ENCODE results near the gene AAGAB. TPM values are rescaled to one million over a fixed set of nuclear protein-coding genes. Genes with fewer than 3 reads are reported as not detected.
"Not testable (repeated sequence)": the region's sequence is repeated elsewhere in the genome, so short reads cannot be mapped to it uniquely, and the experiment has no call there.

AAGAB gene
- total and polyA plus RNA-seq, 5 donors from 2014 or later, result 28.1 to 67.5 (median 54.3) TPM

DNA sequence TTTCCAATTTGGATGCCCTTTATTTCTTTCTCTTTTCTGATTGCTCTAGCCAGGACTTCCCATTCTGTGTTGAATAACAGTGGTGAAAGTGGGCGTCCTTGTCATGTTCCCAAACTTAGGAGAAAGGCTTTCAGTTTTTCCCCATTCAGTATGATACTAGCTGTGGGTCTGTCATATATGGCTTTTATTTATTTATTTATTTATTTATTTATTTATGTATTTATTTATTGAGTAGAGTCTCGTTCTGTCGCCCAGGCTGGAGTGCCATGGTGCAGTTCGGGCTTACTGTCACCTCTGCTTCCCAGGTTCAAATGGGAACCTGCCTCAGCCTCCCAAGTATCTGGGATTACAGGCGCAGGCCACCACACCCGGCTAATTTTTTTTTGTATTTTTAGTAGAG lies 31.9 kb upstream of the AAGAB start:
- not testable (repeated sequence) for H3K4me3 ChIP-seq (ENCODE audit: low read depth, low read length); H3K9me3 Mint-ChIP-seq; H3K4me1 Mint-ChIP-seq; H3K9me3 ChIP-seq (ENCODE audit: control insufficient read depth in 2 of 2, low read length in 2 of 2); H3K4me3 Mint-ChIP-seq; ATAC-seq (ENCODE audit: low read depth in 2 of 2); H3K36me3 Mint-ChIP-seq; H3K36me3 ChIP-seq (ENCODE audit: control insufficient read depth, insufficient read depth, low read length); DNase-seq; H3K27ac ChIP-seq (ENCODE audit: insufficient read depth, low read length, poor library complexity, severe bottlenecking); H3K4me1 ChIP-seq (ENCODE audit: control insufficient read depth, insufficient read depth, low read length, poor library complexity, severe bottlenecking)
- Mint-ChIP-seq H3K27me3 (peaks cover 16% of the 10 kb centered on the region), H3K27ac (peak overlapping the region in 1 of 3 donors; percentile 21)
- peaks cover 12% of the 10 kb centered on the region for H3K27me3 ChIP-seq (ENCODE audit: control insufficient read depth, insufficient read depth, low read length)

DNA sequence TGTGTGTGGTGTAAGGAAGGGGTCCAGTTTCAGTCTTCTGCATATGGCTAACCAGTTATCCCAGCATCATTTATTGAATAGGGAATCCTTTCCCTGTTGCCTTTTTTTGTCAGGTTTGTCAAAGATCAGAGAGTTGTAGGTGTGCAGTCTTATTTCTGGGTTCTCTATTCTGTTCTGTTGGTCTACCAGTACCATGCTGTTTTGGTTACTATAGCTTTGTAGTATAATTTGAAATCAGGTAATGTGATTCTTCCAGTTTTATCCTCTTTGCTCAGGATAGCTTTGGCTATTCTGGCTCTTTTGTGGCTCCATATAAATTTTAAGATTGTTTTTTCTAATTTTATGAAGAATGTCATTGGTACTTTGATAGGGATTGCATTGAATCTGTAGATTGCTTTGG lies 31.2 kb upstream of the AAGAB start:
- peaks cover 20% of the 10 kb centered on the region for H3K27me3 Mint-ChIP-seq
- DNase-seq; H3K9me3 Mint-ChIP-seq; H3K36me3 Mint-ChIP-seq; ATAC-seq (ENCODE audit: low read depth in 2 of 2); H3K36me3 ChIP-seq (ENCODE audit: control insufficient read depth, insufficient read depth, low read length); H3K9me3 ChIP-seq (ENCODE audit: control insufficient read depth in 2 of 2, low read length in 2 of 2); H3K4me1 ChIP-seq (ENCODE audit: control insufficient read depth, insufficient read depth, low read length, poor library complexity, severe bottlenecking); H3K27ac Mint-ChIP-seq; H3K27ac ChIP-seq (ENCODE audit: insufficient read depth, low read length, poor library complexity, severe bottlenecking); H3K4me3 Mint-ChIP-seq; H3K4me3 ChIP-seq (ENCODE audit: low read depth, low read length); H3K4me1 Mint-ChIP-seq: not testable (repeated sequence)
- H3K27me3 ChIP-seq (ENCODE audit: control insufficient read depth, insufficient read depth, low read length), result peaks cover 12% of the 10 kb centered on the region

DNA sequence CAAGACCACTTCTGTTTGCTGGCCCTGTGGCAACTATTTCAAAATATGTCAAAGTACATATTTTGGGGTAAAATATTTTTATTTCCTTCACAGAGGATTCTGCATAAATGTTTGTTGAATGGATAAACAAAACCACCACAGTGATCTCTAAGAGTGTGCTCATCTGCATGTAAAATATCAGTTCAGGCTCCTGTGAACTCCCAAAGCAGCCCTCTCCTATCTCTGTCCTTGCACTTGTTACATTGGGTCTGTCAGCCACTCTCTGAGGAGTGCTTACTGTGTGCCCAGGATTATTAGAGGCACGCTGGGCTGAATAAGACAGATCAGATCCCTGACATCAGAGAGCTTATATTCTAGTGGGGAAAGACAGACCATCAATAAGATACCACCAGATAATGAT lies 27.3 kb upstream of the AAGAB start:
- Histone ChIP-seq H3K4me1 (ENCODE audit: control insufficient read depth, insufficient read depth, low read length, poor library complexity, severe bottlenecking) (no peaks in the 10 kb centered on the region), H3K9me3 (ENCODE audit: control insufficient read depth in 2 of 2, low read length in 2 of 2) (peaks cover 0 to 4% of the 10 kb centered on the region in 2 experiments), H3K27ac (ENCODE audit: insufficient read depth, low read length, poor library complexity, severe bottlenecking) (no peak overlapping the region), H3K27me3 (ENCODE audit: control insufficient read depth, insufficient read depth, low read length) (no peaks in the 10 kb centered on the region), H3K4me3 (ENCODE audit: low read depth, low read length) (no peak overlapping the region), H3K36me3 (ENCODE audit: control insufficient read depth, insufficient read depth, low read length) (no peaks in the 10 kb centered on the region)
- Mint-ChIP-seq H3K4me1 (no peaks in the 10 kb centered on the region), H3K27me3 (peaks cover 41% of the 10 kb centered on the region), H3K27ac (no peak overlapping the region), H3K36me3 (peaks cover 4% of the 10 kb centered on the region), H3K9me3 (peaks cover 0 to 10% (median 2%) of the 10 kb centered on the region in 7 donors), H3K4me3 (no peak overlapping the region)
- no peak for DNase-seq
- ATAC-seq (ENCODE audit: low read depth in 2 of 2), result no peak

DNA sequence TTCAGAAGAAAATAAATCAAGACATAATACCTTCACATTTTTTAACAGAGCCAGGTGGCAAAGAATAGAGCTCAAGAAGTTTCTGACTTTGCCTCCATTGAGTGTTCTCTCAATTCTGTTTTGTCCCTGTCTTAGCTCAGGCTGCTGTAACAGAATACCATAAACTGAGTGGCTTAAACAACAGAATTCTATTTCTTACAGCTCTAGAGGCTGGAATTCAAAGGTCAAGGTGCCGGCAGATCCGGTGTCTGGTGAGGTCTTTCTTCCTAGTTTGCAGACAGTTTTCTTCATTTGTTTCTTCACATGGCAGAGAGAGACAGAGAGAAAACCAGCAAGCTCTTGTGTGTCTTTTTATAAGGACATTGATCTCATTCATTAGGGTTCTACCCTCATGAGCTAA lies 25.8 kb upstream of the AAGAB start:
- Histone ChIP-seq H3K36me3 (ENCODE audit: control insufficient read depth, insufficient read depth, low read length) (no peaks in the 10 kb centered on the region), H3K27me3 (ENCODE audit: control insufficient read depth, insufficient read depth, low read length) (no peaks in the 10 kb centered on the region), H3K4me1 (ENCODE audit: control insufficient read depth, insufficient read depth, low read length, poor library complexity, severe bottlenecking) (no peaks in the 10 kb centered on the region), H3K27ac (ENCODE audit: insufficient read depth, low read length, poor library complexity, severe bottlenecking) (no peak overlapping the region), H3K9me3 (ENCODE audit: control insufficient read depth in 2 of 2, low read length in 2 of 2) (peaks cover 0 to under 1% of the 10 kb centered on the region in 2 experiments), H3K4me3 (ENCODE audit: low read depth, low read length) (no peak overlapping the region)
- Mint-ChIP-seq H3K9me3 (peaks cover 0 to 3% (median under 1%) of the 10 kb centered on the region in 7 donors), H3K27me3 (peaks cover 34% of the 10 kb centered on the region), H3K4me1 (no peaks in the 10 kb centered on the region), H3K4me3 (no peak overlapping the region), H3K36me3 (peaks cover under 1% of the 10 kb centered on the region), H3K27ac (no peak overlapping the region)
- ATAC-seq (ENCODE audit: low read depth in 2 of 2), result no peak
- no peak for DNase-seq

DNA sequence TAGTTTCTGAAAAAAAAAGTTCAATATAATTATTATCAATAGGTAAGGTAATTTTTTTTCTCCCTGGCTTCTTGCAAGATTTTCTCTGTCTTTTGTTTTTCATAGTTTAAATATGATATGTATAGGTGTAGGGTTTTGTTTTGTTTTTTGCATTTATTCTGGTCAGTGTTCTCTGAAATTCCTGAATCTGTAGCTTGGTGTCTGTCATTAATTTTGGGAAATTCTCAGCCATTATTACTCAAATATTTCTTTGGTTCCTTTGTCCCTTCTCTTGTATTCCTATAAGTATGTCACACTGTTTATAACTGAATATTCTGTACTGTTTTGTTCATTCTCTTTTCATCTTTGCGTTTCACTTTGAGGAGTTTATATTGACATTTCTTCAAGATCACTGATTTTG lies 22.2 kb upstream of the AAGAB start:
- Mint-ChIP-seq H3K9me3 (peaks cover 0 to 14% (median 8%) of the 10 kb centered on the region in 7 donors), H3K27me3 (peaks cover 51% of the 10 kb centered on the region), H3K36me3 (peaks cover 3% of the 10 kb centered on the region), H3K4me1 (no peaks in the 10 kb centered on the region), H3K4me3 (no peak overlapping the region), H3K27ac (no peak overlapping the region)
- no peak overlapping the region for H3K27ac ChIP-seq (ENCODE audit: insufficient read depth, low read length, poor library complexity, severe bottlenecking)
- H3K36me3 ChIP-seq (ENCODE audit: control insufficient read depth, insufficient read depth, low read length), result peaks cover 2% of the 10 kb centered on the region
- ATAC-seq (ENCODE audit: low read depth in 2 of 2) (no peak), DNase-seq (no peak)
- H3K9me3 ChIP-seq (ENCODE audit: control insufficient read depth in 2 of 2, low read length in 2 of 2), result peaks cover 11 to 16% of the 10 kb centered on the region in 2 experiments
- no peak overlapping the region for H3K4me3 ChIP-seq (ENCODE audit: low read depth, low read length)
- H3K4me1 ChIP-seq (ENCODE audit: control insufficient read depth, insufficient read depth, low read length, poor library complexity, severe bottlenecking), result no peaks in the 10 kb centered on the region
- peaks cover 3% of the 10 kb centered on the region for H3K27me3 ChIP-seq (ENCODE audit: control insufficient read depth, insufficient read depth, low read length)

DNA sequence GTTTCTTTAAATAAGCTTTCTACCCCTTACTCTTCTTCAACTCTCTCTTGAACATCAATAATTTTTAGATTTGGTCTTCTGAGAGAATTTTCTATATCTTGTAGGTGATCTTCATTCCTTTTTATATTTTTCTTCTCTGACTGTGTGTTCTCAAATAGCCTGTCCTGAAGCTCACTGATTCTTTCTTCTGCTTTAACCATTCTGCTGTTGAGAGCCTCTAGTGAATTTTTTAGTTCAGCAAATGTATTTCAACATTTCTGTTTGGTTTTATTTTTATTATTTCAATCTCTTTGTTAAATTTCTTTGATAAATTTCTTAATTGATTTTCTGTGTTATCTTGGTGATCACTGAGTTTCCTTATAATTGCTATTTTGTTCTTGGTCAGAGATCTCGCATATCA lies 19.8 kb upstream of the AAGAB start:
- Mint-ChIP-seq H3K27me3 (peaks cover 48% of the 10 kb centered on the region), H3K4me3 (no peak overlapping the region), H3K4me1 (no peaks in the 10 kb centered on the region), H3K36me3 (peaks cover 3% of the 10 kb centered on the region), H3K27ac (no peak overlapping the region), H3K9me3 (peaks cover 0 to 14% (median 10%) of the 10 kb centered on the region in 7 donors)
- Histone ChIP-seq H3K4me3 (ENCODE audit: low read depth, low read length) (no peak overlapping the region), H3K27me3 (ENCODE audit: control insufficient read depth, insufficient read depth, low read length) (peaks cover 3% of the 10 kb centered on the region), H3K4me1 (ENCODE audit: control insufficient read depth, insufficient read depth, low read length, poor library complexity, severe bottlenecking) (no peaks in the 10 kb centered on the region), H3K36me3 (ENCODE audit: control insufficient read depth, insufficient read depth, low read length) (peaks cover 2% of the 10 kb centered on the region), H3K9me3 (ENCODE audit: control insufficient read depth in 2 of 2, low read length in 2 of 2) (peaks cover 11 to 16% of the 10 kb centered on the region in 2 experiments), H3K27ac (ENCODE audit: insufficient read depth, low read length, poor library complexity, severe bottlenecking) (no peak overlapping the region)
- ATAC-seq (ENCODE audit: low read depth in 2 of 2), result no peak
- DNase-seq, result no peak

DNA sequence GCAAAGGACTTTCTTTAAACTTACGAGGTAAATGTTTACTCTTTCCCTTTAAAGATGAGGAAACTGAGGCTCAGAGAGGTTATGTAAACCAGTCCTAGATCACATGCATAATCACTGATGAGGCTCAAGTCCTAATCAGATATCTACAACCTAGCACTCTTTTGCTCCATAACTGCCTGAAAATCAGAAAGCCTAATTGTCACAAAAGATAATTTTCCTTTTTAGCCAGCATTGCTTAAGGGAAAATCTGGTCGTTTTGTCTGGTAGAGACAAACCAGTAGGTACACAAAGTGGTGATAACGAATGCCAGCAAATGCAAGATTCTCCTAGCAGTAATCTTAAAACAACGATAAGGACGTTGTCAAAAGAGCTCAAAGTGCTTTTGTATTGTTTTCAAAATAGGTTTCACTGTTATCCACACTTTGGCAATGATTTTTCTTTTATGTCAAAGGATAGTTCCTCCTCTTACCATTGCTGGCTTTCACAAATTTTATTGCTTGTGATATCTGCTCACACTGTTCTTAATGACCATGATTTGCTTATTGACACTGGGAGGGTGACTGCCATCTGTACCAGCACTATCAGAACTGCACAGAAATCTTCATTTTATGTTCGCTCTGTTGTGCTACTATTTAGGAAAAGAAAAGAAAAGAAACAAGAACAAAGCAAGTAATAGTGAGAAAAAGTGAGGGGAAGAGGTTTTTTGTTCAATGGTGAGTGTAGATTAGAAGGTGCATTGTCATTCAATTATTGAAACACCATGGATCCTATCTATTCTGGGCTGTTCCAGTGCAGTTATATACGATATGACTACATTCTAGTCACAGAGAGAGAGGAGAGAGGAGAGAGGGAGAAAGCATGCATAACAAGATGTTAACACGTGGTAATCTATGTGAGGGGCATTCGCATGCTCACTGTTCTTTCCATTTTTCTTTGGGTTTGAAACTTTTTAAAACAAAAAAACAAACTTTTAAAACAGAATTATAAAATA lies 13.8 kb upstream of the AAGAB start:
- H3K36me3 Mint-ChIP-seq, result no peaks in the 10 kb centered on the region
- H3K27me3 Mint-ChIP-seq, result peaks cover 24% of the 10 kb centered on the region
- Histone ChIP-seq H3K36me3 (ENCODE audit: control insufficient read depth, insufficient read depth, low read length) (no peaks in the 10 kb centered on the region), H3K9me3 (ENCODE audit: control insufficient read depth in 2 of 2, low read length in 2 of 2) (no peaks in the 10 kb centered on the region), H3K27me3 (ENCODE audit: control insufficient read depth, insufficient read depth, low read length) (no peaks in the 10 kb centered on the region), H3K27ac (ENCODE audit: insufficient read depth, low read length, poor library complexity, severe bottlenecking) (no peak overlapping the region), H3K4me1 (ENCODE audit: control insufficient read depth, insufficient read depth, low read length, poor library complexity, severe bottlenecking) (no peaks in the 10 kb centered on the region), H3K4me3 (ENCODE audit: low read depth, low read length) (no peak overlapping the region)
- H3K4me1 Mint-ChIP-seq, result no peaks in the 10 kb centered on the region
- no peak overlapping the region for H3K27ac Mint-ChIP-seq
- ATAC-seq (ENCODE audit: low read depth in 2 of 2), result no peak
- H3K9me3 Mint-ChIP-seq, result peaks cover 0 to 5% (median 0%) of the 10 kb centered on the region in 7 donors
- no peak for DNase-seq
- H3K4me3 Mint-ChIP-seq, result no peak overlapping the region

DNA sequence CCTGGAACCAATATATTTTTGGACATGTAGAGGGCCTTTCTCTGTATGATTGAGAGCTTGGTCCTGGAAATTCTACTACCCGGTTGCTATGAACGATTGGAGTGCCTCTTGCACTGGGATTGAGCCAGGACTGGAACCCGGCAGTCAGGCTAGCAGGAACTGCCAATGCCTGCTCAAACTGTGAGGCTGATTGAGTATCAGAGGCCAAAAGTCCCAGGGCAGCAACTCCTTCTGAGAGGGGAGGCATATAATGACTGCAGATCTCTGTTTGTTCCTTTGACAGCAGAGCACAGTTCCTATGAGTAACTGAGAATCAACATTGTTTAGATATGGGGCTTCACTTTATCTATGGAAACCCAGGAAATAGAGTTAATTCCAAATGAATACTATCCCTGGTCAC lies 13.0 kb upstream of the AAGAB start:
- ATAC-seq (ENCODE audit: low read depth in 2 of 2), result no peak
- no peak overlapping the region for H3K27ac Mint-ChIP-seq
- H3K27me3 Mint-ChIP-seq, result peaks cover 21% of the 10 kb centered on the region
- no peak overlapping the region for H3K27ac ChIP-seq (ENCODE audit: insufficient read depth, low read length, poor library complexity, severe bottlenecking)
- H3K4me1 Mint-ChIP-seq, result no peaks in the 10 kb centered on the region
- H3K9me3 Mint-ChIP-seq, result peaks cover 0 to 5% (median 0%) of the 10 kb centered on the region in 7 donors
- no peak overlapping the region for H3K4me3 ChIP-seq (ENCODE audit: low read depth, low read length)
- no peaks in the 10 kb centered on the region for H3K27me3 ChIP-seq (ENCODE audit: control insufficient read depth, insufficient read depth, low read length)
- H3K4me3 Mint-ChIP-seq, result no peak overlapping the region
- H3K9me3 ChIP-seq (ENCODE audit: control insufficient read depth in 2 of 2, low read length in 2 of 2), result no peaks in the 10 kb centered on the region
- H3K36me3 Mint-ChIP-seq, result no peaks in the 10 kb centered on the region
- H3K36me3 ChIP-seq (ENCODE audit: control insufficient read depth, insufficient read depth, low read length), result no peaks in the 10 kb centered on the region
- no peaks in the 10 kb centered on the region for H3K4me1 ChIP-seq (ENCODE audit: control insufficient read depth, insufficient read depth, low read length, poor library complexity, severe bottlenecking)
- no peak for DNase-seq
